Astrocyte (in vitro differentiated cells and primary cell): Measurements from ENCODE around the gene OSBPL1A. TPM values are rescaled to one million over a fixed set of nuclear protein-coding genes. Genes with fewer than 3 reads are reported as not detected.
A peak's percentile ranks its signal among the peaks of the same experiment; 100 is the strongest.

Source experiments
- DNase-seq: peaks from one replicate; pipeline ENCODE4 v3.0.0-alpha.2; 2010; ENCODE audit warnings: low read depth
- FAIRE-seq: peaks from 2 replicates; lab custom pipeline; 2011; peaks lifted over from hg19 to GRCh38; lab: Jason Lieb, UNC
- H2AFZ ChIP-seq: 2 replicates; pipeline ENCODE4 v1.6.0; 2012; ENCODE audit warnings: low read depth, low read length, inconsistent platforms
- H3K27ac ChIP-seq: 2 replicates; pipeline ENCODE4 v1.5.1; 2011; ENCODE audit warnings: low read depth, low read length, inconsistent platforms
- H3K27me3 ChIP-seq: 2 replicates; pipeline ENCODE4 v1.6.0; 2011; ENCODE audit warnings: low read length, inconsistent platforms; ENCODE audit not compliant: insufficient read depth
- H3K36me3 ChIP-seq: 2 replicates; pipeline ENCODE4 v1.5.1; 2011; ENCODE audit warnings: low read length, inconsistent platforms; ENCODE audit not compliant: insufficient read depth
- H3K4me1 ChIP-seq: 2 replicates; pipeline ENCODE4 v1.5.1; 2011; ENCODE audit warnings: low read length, inconsistent platforms; ENCODE audit not compliant: insufficient read depth
- H3K4me2 ChIP-seq: 2 replicates; pipeline ENCODE4 v1.6.0; 2012; ENCODE audit warnings: low read length, inconsistent platforms
- H3K4me3 ChIP-seq: 2 replicates; pipeline ENCODE4 v1.5.1; 2011; ENCODE audit warnings: low read depth, mild to moderate bottlenecking, low read length, inconsistent platforms; ENCODE audit not compliant: insufficient read depth
- H3K79me2 ChIP-seq: 2 replicates; pipeline ENCODE4 v1.6.0; 2012; ENCODE audit warnings: mild to moderate bottlenecking, low read length, inconsistent platforms; ENCODE audit not compliant: insufficient read depth
- H3K9ac ChIP-seq: 2 replicates; pipeline ENCODE4 v1.6.0; 2012; ENCODE audit warnings: mild to moderate bottlenecking, low read length, inconsistent platforms
- H3K9me3 ChIP-seq: 2 replicates; pipeline ENCODE4 v1.5.1; 2012; ENCODE audit warnings: low read depth, mild to moderate bottlenecking, low read length, inconsistent platforms; ENCODE audit not compliant: insufficient read depth
- H4K20me1 ChIP-seq: 2 replicates; pipeline ENCODE4 v1.6.0; 2012; ENCODE audit warnings: low read length, inconsistent platforms; ENCODE audit not compliant: insufficient read depth
- H3K27ac Mint-ChIP-seq: one replicate; pipeline ENCODE4 v1.8.0; 2021; ENCODE audit warnings: mild to moderate bottlenecking, mixed read lengths; ENCODE audit not compliant: unreplicated experiment
- H3K27me3 Mint-ChIP-seq: one replicate; pipeline ENCODE4 v1.8.0; 2021; ENCODE audit warnings: low read depth, mixed read lengths; ENCODE audit not compliant: unreplicated experiment
- H3K36me3 Mint-ChIP-seq: one replicate; pipeline ENCODE4 v1.8.0; 2021; ENCODE audit warnings: low read depth, mixed read lengths; ENCODE audit not compliant: unreplicated experiment
- H3K4me1 Mint-ChIP-seq: one replicate; pipeline ENCODE4 v1.8.0; 2021; ENCODE audit warnings: low read depth, mixed read lengths; ENCODE audit not compliant: unreplicated experiment
- H3K4me3 Mint-ChIP-seq: one replicate; pipeline ENCODE4 v1.8.0; 2021; ENCODE audit warnings: mild to moderate bottlenecking, moderate library complexity, mixed read lengths; ENCODE audit not compliant: unreplicated experiment
- H3K9me3 Mint-ChIP-seq: one replicate; pipeline ENCODE4 v1.8.0; 2021; ENCODE audit warnings: mild to moderate bottlenecking, mixed read lengths; ENCODE audit not compliant: unreplicated experiment
- EZH2 ChIP-seq: IDR thresholded peaks from 2 replicates; pipeline ENCODE4 v1.6.1; 2012; ENCODE audit warnings: mild to moderate bottlenecking, low read length, inconsistent platforms; ENCODE audit not compliant: insufficient read depth
- total RNA-seq: library from RNA; stranded (reverse); gene quantifications from 2 replicates; pipeline ENCODE4 v1.2.1, GENCODE V29; 2021
- TF ChIP-seq, protein P1 (sequence below): IDR thresholded peaks from 2 replicates; pipeline ENCODE4 v1.5.1; 2011; ENCODE audit warnings: low read depth, mild to moderate bottlenecking, inconsistent platforms, low read length, moderate library complexity; ENCODE audit not compliant: insufficient read depth

OSBPL1A gene
- total RNA-seq, 1 donor from 2014 or later = 27.7 TPM

DNA sequence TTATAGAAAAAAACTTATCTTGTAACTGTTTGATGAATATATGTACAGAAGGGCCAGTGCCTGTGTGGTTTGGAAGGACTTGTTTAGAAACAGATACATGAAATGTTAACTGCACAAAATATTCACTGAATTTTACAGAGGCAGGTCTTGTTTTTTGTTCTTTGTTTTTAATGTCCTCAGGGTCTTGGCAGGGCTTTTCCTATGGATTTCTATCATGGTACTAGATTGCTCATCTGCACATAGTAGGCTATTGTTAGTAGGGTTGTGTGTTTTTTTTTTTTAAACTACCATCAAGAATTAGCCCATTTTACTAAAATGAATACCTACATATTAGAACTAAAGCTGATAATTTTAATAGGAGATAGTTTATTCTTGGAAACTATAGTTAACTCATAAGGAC lies 255.2 kb downstream of the OSBPL1A start:
- FAIRE-seq = no peak
- no peak overlapping the region for H3K4me3 ChIP-seq
- TF ChIP-seq EZH2 = no peak
- TF ChIP-seq, protein P1, sequence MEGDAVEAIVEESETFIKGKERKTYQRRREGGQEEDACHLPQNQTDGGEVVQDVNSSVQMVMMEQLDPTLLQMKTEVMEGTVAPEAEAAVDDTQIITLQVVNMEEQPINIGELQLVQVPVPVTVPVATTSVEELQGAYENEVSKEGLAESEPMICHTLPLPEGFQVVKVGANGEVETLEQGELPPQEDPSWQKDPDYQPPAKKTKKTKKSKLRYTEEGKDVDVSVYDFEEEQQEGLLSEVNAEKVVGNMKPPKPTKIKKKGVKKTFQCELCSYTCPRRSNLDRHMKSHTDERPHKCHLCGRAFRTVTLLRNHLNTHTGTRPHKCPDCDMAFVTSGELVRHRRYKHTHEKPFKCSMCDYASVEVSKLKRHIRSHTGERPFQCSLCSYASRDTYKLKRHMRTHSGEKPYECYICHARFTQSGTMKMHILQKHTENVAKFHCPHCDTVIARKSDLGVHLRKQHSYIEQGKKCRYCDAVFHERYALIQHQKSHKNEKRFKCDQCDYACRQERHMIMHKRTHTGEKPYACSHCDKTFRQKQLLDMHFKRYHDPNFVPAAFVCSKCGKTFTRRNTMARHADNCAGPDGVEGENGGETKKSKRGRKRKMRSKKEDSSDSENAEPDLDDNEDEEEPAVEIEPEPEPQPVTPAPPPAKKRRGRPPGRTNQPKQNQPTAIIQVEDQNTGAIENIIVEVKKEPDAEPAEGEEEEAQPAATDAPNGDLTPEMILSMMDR = no peak
- Mint-ChIP-seq H3K27me3 (no peaks in the 10 kb centered on the region), H3K4me1 (no peaks in the 10 kb centered on the region), H3K9me3 (no peaks in the 10 kb centered on the region), H3K27ac (no peak overlapping the region), H3K4me3 (no peak overlapping the region), H3K36me3 (peaks cover 9% of the 10 kb centered on the region)
- H3K27ac ChIP-seq = no peak overlapping the region
- DNase-seq = no peak
- H2AFZ ChIP-seq = no peak overlapping the region
- no peaks in the 10 kb centered on the region for H4K20me1 ChIP-seq
- H3K4me2 ChIP-seq = no peak overlapping the region
- H3K9ac ChIP-seq = no peak overlapping the region
- H3K4me1 ChIP-seq = peaks cover 7% of the 10 kb centered on the region
- H3K9me3 ChIP-seq = no peaks in the 10 kb centered on the region
- no peaks in the 10 kb centered on the region for H3K27me3 ChIP-seq
- H3K79me2 ChIP-seq = no peaks in the 10 kb centered on the region
- H3K36me3 ChIP-seq = no peaks in the 10 kb centered on the region

DNA sequence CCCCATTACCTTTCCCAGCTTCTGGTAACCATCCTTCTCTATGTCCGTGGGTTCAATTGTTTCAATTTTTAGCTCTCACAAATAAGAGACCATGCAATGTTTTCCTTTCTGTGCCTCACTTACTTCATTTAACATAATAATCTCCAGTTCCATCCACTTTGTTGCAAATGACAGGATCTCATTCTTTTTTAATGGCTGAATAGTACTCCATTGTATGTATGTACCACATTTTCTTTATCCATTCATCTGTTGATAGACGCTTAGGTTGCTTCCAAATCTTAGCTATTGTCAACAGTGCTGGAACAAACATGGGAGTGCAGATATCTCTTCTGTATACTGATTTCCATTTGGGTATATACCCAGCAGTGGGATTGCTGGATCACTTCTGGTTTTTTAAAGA lies 256.9 kb downstream of the OSBPL1A start:
- Histone ChIP-seq H3K4me1 (peaks cover 14% of the 10 kb centered on the region), H3K9me3 (no peaks in the 10 kb centered on the region), H3K9ac (no peak overlapping the region), H3K4me2 (no peak overlapping the region), H2AFZ (no peak overlapping the region), H3K27ac (no peak overlapping the region), H4K20me1 (no peaks in the 10 kb centered on the region), H3K4me3 (no peak overlapping the region), H3K36me3 (no peaks in the 10 kb centered on the region), H3K27me3 (no peaks in the 10 kb centered on the region), H3K79me2 (no peaks in the 10 kb centered on the region)
- Mint-ChIP-seq H3K36me3 (peaks cover 1% of the 10 kb centered on the region), H3K27me3 (no peaks in the 10 kb centered on the region), H3K4me3 (peak overlapping the region; percentile 47), H3K4me1 (no peaks in the 10 kb centered on the region), H3K9me3 (no peaks in the 10 kb centered on the region), H3K27ac (no peak overlapping the region)
- FAIRE-seq (no peak), DNase-seq (no peak)
- no peak for TF ChIP-seq EZH2
- TF ChIP-seq, protein P1 = no peak

DNA sequence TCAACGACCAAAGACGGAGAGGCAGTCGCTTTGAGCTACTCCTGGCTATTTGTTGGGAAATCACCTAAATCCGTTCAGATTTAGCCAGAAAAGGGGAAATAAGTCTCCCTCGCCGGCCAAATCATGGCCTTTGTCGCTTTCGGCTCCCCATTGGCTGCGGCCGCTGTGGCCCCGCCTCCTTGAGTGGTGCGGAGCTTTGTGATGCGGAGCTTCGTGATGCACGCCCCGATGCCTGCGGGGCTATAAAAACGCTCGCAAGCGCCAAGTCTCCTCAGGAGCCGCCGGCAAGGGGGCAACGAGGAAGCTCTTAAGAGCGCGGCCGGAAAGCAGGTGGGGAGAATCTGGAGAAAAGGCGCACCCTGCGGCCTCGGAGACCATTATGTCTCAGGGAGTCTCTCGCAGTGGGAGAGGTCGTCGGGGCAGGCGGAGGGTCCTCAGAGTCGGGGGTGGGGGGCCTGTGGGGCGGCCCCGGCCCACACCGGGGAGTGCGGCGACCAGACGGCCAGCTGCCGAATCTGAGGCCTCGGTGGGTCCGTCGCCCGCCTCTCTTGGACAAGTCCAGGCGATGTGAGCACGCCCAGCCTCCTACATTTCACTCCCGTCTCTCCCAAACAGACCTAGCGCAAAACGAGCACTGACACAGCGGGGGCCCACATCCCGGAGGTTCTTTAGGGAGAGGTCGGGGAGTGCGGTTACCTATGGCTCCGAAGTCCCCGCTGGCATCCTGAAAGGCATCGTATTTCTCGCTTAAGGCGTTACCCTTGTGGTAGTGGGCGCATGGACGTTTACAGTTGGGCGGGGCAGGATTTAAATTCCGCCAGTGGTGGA lies 258.6 kb downstream of the OSBPL1A start, which contains the start of gene CABYR:
Gene CABYR, plus strand, starts transcription at position 274 of the 828 bp plus-strand sequence. CDS start 4,053 bp downstream, outside the sequence.
- Histone ChIP-seq H4K20me1 (no peaks in the 10 kb centered on the region), H3K4me3 (peak within 1 kb of the TSS; percentile 64), H3K4me2 (peak within 1 kb of the TSS; percentile 92), H3K36me3 (no peaks in the 10 kb centered on the region), H3K9me3 (no peaks in the 10 kb centered on the region), H3K9ac (peak within 1 kb of the TSS; percentile 81), H3K27ac (peak within 1 kb of the TSS; percentile 36), H2AFZ (peak within 1 kb of the TSS; percentile 66), H3K79me2 (no peaks in the 10 kb centered on the region), H3K4me1 (peaks cover 14% of the 10 kb centered on the region), H3K27me3 (no peaks in the 10 kb centered on the region)
- Mint-ChIP-seq H3K27ac (peak within 1 kb of the TSS; percentile 62), H3K4me3 (peak within 1 kb of the TSS; percentile 86), H3K27me3 (no peaks in the 10 kb centered on the region), H3K4me1 (no peaks in the 10 kb centered on the region), H3K9me3 (no peaks in the 10 kb centered on the region), H3K36me3 (no peaks in the 10 kb centered on the region)
- TF ChIP-seq, protein P1 = no peak
- TF ChIP-seq EZH2 = no peak
- DNase-seq (peak; percentile 83), FAIRE-seq (no peak)
